ENCODE measurements around the gene SYT8. TPM values are rescaled to one million over a fixed set of nuclear protein-coding genes. Genes with fewer than 3 reads are reported as not detected.

Gene SYT8
- polyA plus RNA-seq, 1 donor from 2014 or later = not detected

GRCh38 chr11:1825039-1825740 lies 9.6 kb upstream of the SYT8 start:
- Mint-ChIP-seq H3K27me3 (no peaks in the 10 kb centered on the region), H3K4me3 (no peak overlapping the region), H3K27ac (no peak overlapping the region), H3K4me1 (peaks cover 0 to 1% (median 0%) of the 10 kb centered on the region in 3 donors), H3K9me3 (peaks cover 0 to 2% (median 0%) of the 10 kb centered on the region in 3 donors), H3K36me3 (no peaks in the 10 kb centered on the region)

- Mint-ChIP-seq H3K27me3 (no peaks in the 10 kb centered on the region), H3K27ac (no peak overlapping the region), H3K4me3 (no peak overlapping the region), H3K4me1 (peaks cover 0 to 1% (median 0%) of the 10 kb centered on the region in 3 donors), H3K36me3 (no peaks in the 10 kb centered on the region), H3K9me3 (peaks cover 0 to 2% (median 0%) of the 10 kb centered on the region in 3 donors)
Measured at GRCh38 chr11:1825785-1826451, 8.9 kb upstream of the SYT8 start.

GRCh38 chr11:1826552-1827094 lies 8.2 kb upstream of the SYT8 start:
- Mint-ChIP-seq H3K27ac (no peak overlapping the region), H3K27me3 (no peaks in the 10 kb centered on the region), H3K9me3 (no peaks in the 10 kb centered on the region), H3K4me3 (no peak overlapping the region), H3K4me1 (peaks cover 0 to 1% (median 0%) of the 10 kb centered on the region in 3 donors), H3K36me3 (no peaks in the 10 kb centered on the region)

DNA sequence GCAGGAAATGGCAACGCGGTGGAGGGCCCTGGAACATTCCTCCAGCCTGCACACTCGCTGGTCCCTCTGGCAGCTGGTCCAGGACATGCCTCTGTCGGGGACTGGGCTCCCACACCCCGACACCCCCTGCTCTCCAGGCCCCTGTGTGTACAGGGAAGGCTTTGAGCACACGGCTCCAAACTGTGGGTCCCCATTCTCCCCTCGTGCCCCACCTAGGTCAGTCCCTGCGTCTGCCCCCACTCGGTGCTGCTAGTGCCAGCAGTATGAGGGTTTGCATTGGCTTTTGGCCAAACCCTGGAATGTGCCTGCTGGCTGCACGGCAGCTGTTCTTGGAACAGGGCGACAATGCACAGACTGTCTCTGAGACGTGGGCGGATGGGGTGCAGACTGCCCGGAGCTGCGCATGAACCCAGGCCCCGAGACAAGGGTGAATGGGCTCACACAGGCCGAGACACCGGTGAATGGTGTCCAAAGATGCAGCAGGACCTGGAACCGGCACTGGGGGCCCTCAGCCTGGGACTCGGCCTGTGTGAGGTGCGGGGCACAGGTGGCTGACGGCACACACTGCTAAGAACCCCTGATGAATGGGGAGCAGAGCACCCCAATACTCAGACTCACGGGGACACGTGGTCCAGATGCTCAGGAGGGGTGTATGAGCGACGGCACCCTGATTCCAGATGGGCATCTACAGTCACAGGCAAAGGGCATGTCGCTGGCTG lies 7.5 kb upstream of the SYT8 start:
- H3K27ac Mint-ChIP-seq = no peak overlapping the region
- H3K4me3 Mint-ChIP-seq = no peak overlapping the region
- peaks cover 0 to 1% (median 0%) of the 10 kb centered on the region in 3 donors for H3K4me1 Mint-ChIP-seq
- no peaks in the 10 kb centered on the region for H3K36me3 Mint-ChIP-seq
- H3K27me3 Mint-ChIP-seq = no peaks in the 10 kb centered on the region
- no peaks in the 10 kb centered on the region for H3K9me3 Mint-ChIP-seq

- Mint-ChIP-seq H3K4me3 (no peak overlapping the region), H3K4me1 (peaks cover 0 to 1% (median 0%) of the 10 kb centered on the region in 3 donors), H3K27ac (no peak overlapping the region), H3K36me3 (no peaks in the 10 kb centered on the region), H3K9me3 (no peaks in the 10 kb centered on the region), H3K27me3 (peaks cover 1% of the 10 kb centered on the region)
Measured at GRCh38 chr11:1827931-1828330, 6.9 kb upstream of the SYT8 start.

DNA sequence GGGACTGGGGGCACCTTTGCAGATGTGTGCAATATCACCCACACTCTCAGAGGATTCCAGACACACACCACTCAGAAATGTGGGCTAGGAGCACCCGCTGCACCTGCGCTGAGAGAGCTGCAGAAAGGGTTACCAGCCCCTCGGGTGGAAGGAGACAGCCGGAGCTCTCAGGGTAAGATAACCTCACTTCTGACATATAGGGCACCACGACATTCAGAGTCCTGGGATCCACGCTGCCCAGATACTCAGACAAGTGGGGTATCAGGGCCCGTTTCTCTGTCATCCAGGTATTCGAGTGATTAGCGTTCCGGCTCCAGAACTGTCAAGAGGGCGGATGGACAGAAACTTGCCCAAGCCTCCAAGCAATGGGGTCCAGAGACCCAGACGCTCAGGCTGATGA lies 6.2 kb upstream of the SYT8 start:
- Mint-ChIP-seq H3K4me1 (peaks cover 0 to 1% (median 0%) of the 10 kb centered on the region in 3 donors), H3K4me3 (no peak overlapping the region), H3K27me3 (peaks cover 7% of the 10 kb centered on the region), H3K36me3 (no peaks in the 10 kb centered on the region), H3K27ac (no peak overlapping the region), H3K9me3 (no peaks in the 10 kb centered on the region)

- Mint-ChIP-seq H3K4me1 (no peaks in the 10 kb centered on the region), H3K27me3 (peaks cover 7% of the 10 kb centered on the region), H3K4me3 (no peak overlapping the region), H3K27ac (no peak overlapping the region), H3K36me3 (no peaks in the 10 kb centered on the region), H3K9me3 (no peaks in the 10 kb centered on the region)
Measured at GRCh38 chr11:1829039-1829820, 5.6 kb upstream of the SYT8 start.

- Mint-ChIP-seq H3K4me3 (no peak overlapping the region), H3K27ac (no peak overlapping the region), H3K9me3 (no peaks in the 10 kb centered on the region), H3K27me3 (peaks cover 7% of the 10 kb centered on the region), H3K4me1 (no peaks in the 10 kb centered on the region), H3K36me3 (no peaks in the 10 kb centered on the region)
Measured at GRCh38 chr11:1830004-1830321, 4.8 kb upstream of the SYT8 start.

GRCh38 chr11:1830322-1831223 lies 4.2 kb upstream of the SYT8 start:
- H3K4me3 Mint-ChIP-seq = no peak overlapping the region
- H3K4me1 Mint-ChIP-seq = no peaks in the 10 kb centered on the region
- H3K36me3 Mint-ChIP-seq = no peaks in the 10 kb centered on the region
- H3K9me3 Mint-ChIP-seq = no peaks in the 10 kb centered on the region
- peaks cover 7% of the 10 kb centered on the region for H3K27me3 Mint-ChIP-seq
- no peak overlapping the region for H3K27ac Mint-ChIP-seq

- no peaks in the 10 kb centered on the region for H3K36me3 Mint-ChIP-seq
- H3K27ac Mint-ChIP-seq = peak overlapping the region in 1 of 3 donors; percentile 83
- H3K9me3 Mint-ChIP-seq = no peaks in the 10 kb centered on the region
- peak overlapping the region in 1 of 4 donors; percentile 27 for H3K4me3 Mint-ChIP-seq
- H3K4me1 Mint-ChIP-seq = no peaks in the 10 kb centered on the region
- peaks cover 7% of the 10 kb centered on the region for H3K27me3 Mint-ChIP-seq
Measured at GRCh38 chr11:1831338-1832210, 3.2 kb upstream of the SYT8 start.

DNA sequence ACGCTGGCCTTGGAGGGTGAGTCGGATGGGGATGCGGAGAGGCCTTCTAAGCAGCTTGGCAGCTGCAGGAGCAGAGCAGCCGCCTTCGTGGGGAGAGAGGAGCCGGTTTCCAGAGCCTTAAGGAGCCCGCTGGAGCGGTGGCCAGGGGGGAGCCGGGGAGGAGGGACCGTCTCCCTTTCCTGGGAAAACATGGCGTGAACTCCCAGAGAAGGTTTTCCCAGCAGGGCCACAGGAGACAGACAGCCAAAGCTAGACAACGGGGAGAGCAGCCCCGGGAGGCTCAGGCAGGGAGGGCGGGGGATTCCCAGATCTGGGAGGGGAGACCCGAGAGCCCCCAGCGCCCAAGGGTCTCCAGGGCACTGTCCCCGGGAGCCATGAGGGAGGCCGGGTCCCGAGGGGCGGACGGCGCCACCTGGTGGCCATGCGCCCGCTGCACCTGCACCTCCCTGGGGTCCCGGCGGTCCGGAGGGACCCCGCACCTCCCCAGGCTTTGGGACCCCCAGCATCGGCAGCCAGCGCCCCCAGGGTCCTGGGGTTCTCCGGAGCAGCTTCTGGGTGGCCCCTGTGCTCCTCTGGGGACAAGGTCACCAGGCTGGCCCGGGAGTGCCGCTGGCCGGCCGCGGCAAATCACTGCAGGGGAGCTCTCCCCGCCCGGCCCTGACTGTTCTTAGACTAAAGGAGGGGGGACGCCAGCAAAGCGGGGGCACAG lies 2.4 kb upstream of the SYT8 start:
- H3K36me3 Mint-ChIP-seq = no peaks in the 10 kb centered on the region
- no peak overlapping the region for H3K4me3 Mint-ChIP-seq
- no peaks in the 10 kb centered on the region for H3K9me3 Mint-ChIP-seq
- H3K4me1 Mint-ChIP-seq = no peaks in the 10 kb centered on the region
- peak overlapping the region in 1 of 3 donors; percentile 83 for H3K27ac Mint-ChIP-seq
- peaks cover 7% of the 10 kb centered on the region for H3K27me3 Mint-ChIP-seq

GRCh38 chr11:1832920-1833295 lies 1.9 kb upstream of the SYT8 start:
- no peaks in the 10 kb centered on the region for H3K36me3 Mint-ChIP-seq
- no peaks in the 10 kb centered on the region for H3K9me3 Mint-ChIP-seq
- H3K4me3 Mint-ChIP-seq = no peak overlapping the region
- peaks cover 0 to 3% (median 2%) of the 10 kb centered on the region in 3 donors for H3K4me1 Mint-ChIP-seq
- H3K27ac Mint-ChIP-seq = no peak overlapping the region
- peaks cover 7% of the 10 kb centered on the region for H3K27me3 Mint-ChIP-seq
